Lower leg skin (tissue), 4 donors: Measurements from ENCODE around the gene PDGFD. TPM values are rescaled to one million over a fixed set of nuclear protein-coding genes. Genes with fewer than 3 reads are reported as not detected.

ENCODE experiments used
- DNase-seq, 2 donors: peaks; one replicate each; pipeline ENCODE4 v3.0.0-alpha.2; 2019; ENCODE audit warnings: low spot score in 2 of 2
- H3K4me3 ChIP-seq: fragments of 200-600 bp; sonication (generic); 2 replicates; pipeline ENCODE4 v1.5.1; 2017; ENCODE audit warnings: mild to moderate bottlenecking, low read depth; ENCODE audit not compliant: poor library complexity, severe bottlenecking
- POLR2A ChIP-seq, 2 donors: fragments of 450-650 bp; IDR thresholded peaks; one replicate each; pipeline ENCODE4 v1.6.1; 2016 to 2017; ENCODE audit warnings: antibody characterized with exemption in 2 of 2, mild to moderate bottlenecking in 1 of 2, moderate library complexity in 1 of 2
- WGBS, 2 donors: methylation state at CpG; one replicate each; pipeline ENCODE4 v1.1.5; 2018; 5-methylcytosine and 5-hydroxymethylcytosine counted together
- intact Hi-C: fragments of 100-400 bp; cut with DNase I; formaldehyde crosslinking; loops from one replicate; pipeline ENCODE4 v1.15.0; 2023; ENCODE audit warnings: low total_unique reads
- total RNA-seq, 4 donors: library from RNA; depleted of rRNA; stranded (reverse); fragments of >200 nt; gene quantifications; one replicate each; pipeline ENCODE4 v1.1.0, GENCODE V29; 2016
- TF ChIP-seq, protein P1 (sequence below), 3 donors: fragments of 450-650 bp; IDR thresholded peaks; one replicate each; pipeline ENCODE4 v1.5.1; 2016; ENCODE audit warnings: antibody characterized with exemption in 3 of 3, mild to moderate bottlenecking in 3 of 3, moderate library complexity in 2 of 3

The PDGFD gene
- total RNA-seq, 4 donors from 2014 or later: 6.8 to 15.1 (median 10.5) TPM

DNA sequence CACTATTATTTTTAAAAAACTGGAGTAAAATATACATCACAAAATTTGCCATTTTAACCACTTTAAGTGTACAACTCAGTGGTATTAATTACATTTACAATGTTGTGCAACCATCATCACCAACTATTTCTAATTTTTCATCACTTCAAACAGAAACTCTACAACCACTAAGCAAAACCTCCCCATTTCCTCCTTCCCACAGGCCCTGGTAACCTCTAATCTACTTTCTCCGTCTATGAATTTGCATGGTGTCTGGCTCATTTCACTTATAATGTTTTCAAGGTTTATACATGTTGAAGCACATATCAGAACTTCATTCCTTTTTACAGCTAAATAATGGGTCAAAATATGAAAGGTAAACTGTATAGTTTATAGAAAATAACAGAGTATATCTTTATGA lies 103.1 kb downstream of the PDGFD start:
- intact Hi-C loops: no loop called here
- no peak overlapping the region for H3K4me3 ChIP-seq
- no peak for DNase-seq
- WGBS, 2 donors: 52 to 71% methylated on average over 1 of the region's 1 CpG
- TF ChIP-seq, protein P1, sequence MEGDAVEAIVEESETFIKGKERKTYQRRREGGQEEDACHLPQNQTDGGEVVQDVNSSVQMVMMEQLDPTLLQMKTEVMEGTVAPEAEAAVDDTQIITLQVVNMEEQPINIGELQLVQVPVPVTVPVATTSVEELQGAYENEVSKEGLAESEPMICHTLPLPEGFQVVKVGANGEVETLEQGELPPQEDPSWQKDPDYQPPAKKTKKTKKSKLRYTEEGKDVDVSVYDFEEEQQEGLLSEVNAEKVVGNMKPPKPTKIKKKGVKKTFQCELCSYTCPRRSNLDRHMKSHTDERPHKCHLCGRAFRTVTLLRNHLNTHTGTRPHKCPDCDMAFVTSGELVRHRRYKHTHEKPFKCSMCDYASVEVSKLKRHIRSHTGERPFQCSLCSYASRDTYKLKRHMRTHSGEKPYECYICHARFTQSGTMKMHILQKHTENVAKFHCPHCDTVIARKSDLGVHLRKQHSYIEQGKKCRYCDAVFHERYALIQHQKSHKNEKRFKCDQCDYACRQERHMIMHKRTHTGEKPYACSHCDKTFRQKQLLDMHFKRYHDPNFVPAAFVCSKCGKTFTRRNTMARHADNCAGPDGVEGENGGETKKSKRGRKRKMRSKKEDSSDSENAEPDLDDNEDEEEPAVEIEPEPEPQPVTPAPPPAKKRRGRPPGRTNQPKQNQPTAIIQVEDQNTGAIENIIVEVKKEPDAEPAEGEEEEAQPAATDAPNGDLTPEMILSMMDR (IDR thresholded peaks at IDR 0.05): no peak
- no peak for TF ChIP-seq POLR2A (IDR thresholded peaks at IDR 0.05)

DNA sequence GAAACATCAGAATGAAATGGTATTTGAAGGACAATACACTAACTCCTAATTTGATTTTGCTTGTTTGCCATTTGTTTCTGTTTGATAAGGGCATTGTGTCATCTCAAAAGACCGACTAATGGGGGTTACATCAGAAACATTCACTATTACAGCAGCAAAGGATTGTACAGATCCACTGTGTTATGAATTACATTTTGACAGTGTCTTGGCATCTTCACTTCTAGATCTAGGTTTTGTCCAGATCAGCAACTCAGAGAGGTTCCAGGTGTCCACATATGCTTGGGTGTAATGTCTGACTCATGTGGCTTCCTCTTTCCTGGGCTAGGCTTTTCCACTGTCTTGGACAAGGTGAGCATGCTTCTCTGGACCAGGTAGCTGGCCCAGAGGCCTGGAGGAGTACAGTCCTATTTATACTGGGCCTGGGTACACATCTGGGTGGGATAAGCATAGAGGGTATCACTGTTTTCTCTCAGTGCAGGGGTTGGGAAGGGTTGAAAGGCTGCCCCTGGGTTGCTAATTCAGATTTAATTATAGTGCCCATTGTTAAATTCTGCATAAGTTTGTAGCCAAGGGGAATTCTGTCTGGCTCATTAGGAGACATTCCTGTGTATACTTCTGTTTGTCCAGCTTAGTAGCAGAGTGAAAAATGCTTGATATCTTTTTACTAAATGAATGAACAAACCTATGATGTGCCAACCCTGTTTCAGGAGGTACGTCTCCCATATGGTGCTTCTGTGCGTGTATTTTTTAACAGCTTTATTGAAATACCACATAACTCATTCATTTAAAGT lies 103.7 kb downstream of the PDGFD start:
- no peak for DNase-seq
- no peak overlapping the region for H3K4me3 ChIP-seq
- intact Hi-C loops: no loop called here
- WGBS, 2 donors: 84 to 92% methylated on average over 3 of the region's 3 CpGs
- TF ChIP-seq, protein P1 (IDR thresholded peaks at IDR 0.05): no peak
- TF ChIP-seq POLR2A (IDR thresholded peaks at IDR 0.05): no peak

DNA sequence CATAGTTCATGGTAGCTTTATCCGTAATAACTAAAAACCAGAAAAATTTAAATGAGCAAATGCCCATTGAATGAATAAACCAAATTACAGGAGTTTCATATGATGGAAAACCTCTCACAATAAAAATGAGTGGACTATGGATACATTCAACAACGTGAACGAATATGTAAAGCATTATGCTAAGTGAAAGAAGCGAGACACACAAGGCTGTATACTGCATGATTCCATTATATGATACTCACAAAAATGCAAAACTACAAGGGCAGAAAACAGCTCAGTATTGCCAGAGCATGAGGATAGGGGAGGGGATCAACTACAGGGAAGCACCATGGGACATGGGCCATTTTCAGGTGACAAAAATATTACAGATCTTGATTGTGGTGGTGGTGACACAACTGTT lies 105.3 kb downstream of the PDGFD start:
- WGBS, 2 donors: 94% methylated on average over 4 of the region's 4 CpGs
- intact Hi-C loops: no loop called here
- TF ChIP-seq, protein P1 (IDR thresholded peaks at IDR 0.05): no peak
- TF ChIP-seq POLR2A (IDR thresholded peaks at IDR 0.05): no peak

DNA sequence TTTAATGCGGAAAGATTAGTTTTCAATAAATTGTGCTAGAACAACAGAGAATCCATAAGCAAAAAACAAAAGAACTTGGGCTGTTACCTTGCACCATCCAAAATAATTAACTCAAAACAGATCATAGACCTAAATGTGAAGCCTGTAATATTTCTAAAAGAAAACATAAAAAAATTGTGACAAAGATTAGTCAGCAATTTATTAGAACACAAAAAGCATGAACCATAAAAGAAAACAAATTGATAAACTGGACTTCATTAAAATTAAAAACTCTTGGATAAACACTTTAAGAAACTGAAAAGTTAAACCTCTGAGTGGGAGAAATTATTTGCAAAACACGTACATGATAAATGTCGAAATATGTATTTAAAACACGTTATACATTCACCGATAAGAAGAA lies 106.0 kb downstream of the PDGFD start:
- H3K4me3 ChIP-seq: no peak overlapping the region
- intact Hi-C loops: no loop called here
- TF ChIP-seq POLR2A (IDR thresholded peaks at IDR 0.05): no peak
- TF ChIP-seq, protein P1 (IDR thresholded peaks at IDR 0.05): no peak
- 92 to 95% methylated on average over 5 of the region's 5 CpGs for WGBS, 2 donors
- DNase-seq: no peak

More for the DNA sequence above, 105.3 kb downstream of the PDGFD start:
- H3K4me3 ChIP-seq: no peak overlapping the region
- no peak for DNase-seq

DNA sequence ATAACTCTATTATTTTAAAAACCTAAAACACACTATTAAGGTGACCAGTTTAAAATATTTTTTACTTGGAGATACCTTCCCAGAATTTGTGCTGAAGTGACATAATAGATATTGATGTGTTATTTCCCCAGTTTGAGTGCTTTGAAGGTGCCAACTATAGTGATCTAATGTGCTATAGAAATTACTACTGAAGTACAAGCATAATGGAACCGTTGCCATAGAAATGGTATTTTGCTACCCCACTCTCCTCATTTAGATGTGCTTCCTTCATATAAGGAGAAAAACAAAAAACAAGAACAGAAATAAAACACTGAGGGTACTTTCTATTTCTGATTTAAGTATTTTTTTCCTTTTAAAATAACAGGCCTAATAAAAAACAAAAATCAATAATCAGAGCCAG lies 108.4 kb downstream of the PDGFD start:
- intact Hi-C loops: no loop called here
- H3K4me3 ChIP-seq: no peak overlapping the region
- WGBS, 2 donors: 73 to 78% methylated on average over 1 of the region's 1 CpG
- no peak for DNase-seq
- TF ChIP-seq, protein P1 (IDR thresholded peaks at IDR 0.05): no peak
- no peak for TF ChIP-seq POLR2A (IDR thresholded peaks at IDR 0.05)
